ENCODE results near the gene ORMDL3. TPM values are rescaled to one million over a fixed set of nuclear protein-coding genes. Genes with fewer than 3 reads are reported as not detected.

ORMDL3 gene
- total RNA-seq, 1 donor from 2014 or later: 59.4 TPM

DNA sequence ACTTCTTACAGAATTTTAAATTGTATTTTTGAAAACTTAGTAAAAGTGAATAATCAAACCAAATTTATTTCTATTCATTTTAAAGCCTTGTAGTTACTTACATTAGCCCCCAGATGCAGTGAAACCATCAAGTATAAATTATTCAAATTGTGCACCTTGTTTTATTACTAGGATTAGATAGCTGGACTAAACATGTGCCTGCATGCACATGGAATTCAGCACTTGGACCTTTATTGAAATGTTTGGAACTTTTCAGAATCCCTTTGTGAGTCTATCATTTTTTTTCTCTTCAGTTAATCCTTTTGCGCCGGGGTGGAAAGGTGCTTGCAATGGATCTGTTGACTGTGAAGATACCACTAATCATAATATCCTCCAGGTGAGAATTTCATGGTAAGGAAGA, 54.6 kb downstream of the ORMDL3 start:
- H3K4me3 Mint-ChIP-seq (ENCODE audit: unreplicated experiment): no peak overlapping the region
- no peaks in the 10 kb centered on the region for H3K9me3 Mint-ChIP-seq (ENCODE audit: unreplicated experiment)
- H3K27me3 Mint-ChIP-seq (ENCODE audit: unreplicated experiment): peaks cover 47% of the 10 kb centered on the region
- no peak for TF ChIP-seq CTCF (IDR thresholded peaks at IDR 0.05)
- DNase-seq (ENCODE audit: extremely low spot score, unreplicated experiment): no peak
- no peak overlapping the region for H3K27ac Mint-ChIP-seq (ENCODE audit: unreplicated experiment)
- H3K36me3 Mint-ChIP-seq (ENCODE audit: unreplicated experiment): no peaks in the 10 kb centered on the region
- H3K4me1 Mint-ChIP-seq (ENCODE audit: unreplicated experiment): no peaks in the 10 kb centered on the region

DNA sequence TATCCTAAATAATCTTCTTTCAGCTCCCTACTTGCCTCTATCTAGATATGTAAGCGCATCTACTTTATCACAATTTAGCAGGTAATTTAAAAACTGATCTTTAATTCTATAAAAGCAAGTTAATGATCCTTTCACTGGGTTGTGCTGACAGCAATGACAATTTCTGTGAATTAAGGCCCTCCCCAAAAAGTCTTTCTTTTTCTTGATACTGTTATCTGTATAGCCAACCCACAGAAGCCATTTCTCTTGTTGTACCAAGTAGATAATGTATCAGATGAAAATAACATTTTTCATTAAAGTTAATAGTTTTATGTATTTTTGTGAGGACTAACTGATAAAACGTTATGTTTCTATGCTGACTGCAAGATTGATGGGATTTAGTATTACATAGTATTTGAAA, 55.6 kb downstream of the ORMDL3 start:
- Mint-ChIP-seq H3K9me3 (ENCODE audit: unreplicated experiment) (no peaks in the 10 kb centered on the region), H3K27ac (ENCODE audit: unreplicated experiment) (no peak overlapping the region), H3K4me1 (ENCODE audit: unreplicated experiment) (no peaks in the 10 kb centered on the region), H3K4me3 (ENCODE audit: unreplicated experiment) (no peak overlapping the region), H3K36me3 (ENCODE audit: unreplicated experiment) (no peaks in the 10 kb centered on the region), H3K27me3 (ENCODE audit: unreplicated experiment) (peaks cover 49% of the 10 kb centered on the region)
- no peak for TF ChIP-seq CTCF (IDR thresholded peaks at IDR 0.05)
- no peak for DNase-seq (ENCODE audit: extremely low spot score, unreplicated experiment)

Other genes starting within 250 kb of the ORMDL3 start
- gene PGAP3, start 239.5 kb downstream of the ORMDL3 start, total RNA-seq: 33.8 and 35.3 TPM in 2 replicates
- 66.2 and 69.9 TPM in 2 replicates for gene ERBB2, start 227.5 kb downstream of the ORMDL3 start, total RNA-seq
- 48.4 and 52.7 TPM in 2 replicates for gene MIEN1, start 197.1 kb downstream of the ORMDL3 start, total RNA-seq
- gene GRB7, start 189.7 kb downstream of the ORMDL3 start, total RNA-seq: 0.94 and 1.2 TPM in 2 replicates
- not detected in 2 replicates for gene IKZF3, start 63.3 kb downstream of the ORMDL3 start, total RNA-seq
- gene ZPBP2, start 59.4 kb downstream of the ORMDL3 start, total RNA-seq: not detected in 2 replicates
- 9.6 and 10.2 TPM in 2 replicates for gene GSDMB, start 9.0 kb downstream of the ORMDL3 start, total RNA-seq
- gene LRRC3C, start 131 bp upstream of the ORMDL3 start, total RNA-seq: not detected in 2 replicates
- gene GSDMA, start 35.4 kb upstream of the ORMDL3 start, total RNA-seq: not detected in 2 replicates
- gene PSMD3, start 53.2 kb upstream of the ORMDL3 start, total RNA-seq: 96.9 and 104 TPM in 2 replicates
- not detected in 2 replicates for gene CSF3, start 87.8 kb upstream of the ORMDL3 start, total RNA-seq
- gene MED24, start 126.8 kb upstream of the ORMDL3 start, total RNA-seq: 74.5 and 96.2 TPM in 2 replicates
- gene THRA, start 135.4 kb upstream of the ORMDL3 start, total RNA-seq: 44.6 and 46.3 TPM in 2 replicates
- 6.1 and 6.9 TPM in 2 replicates for gene NR1D1, start 173.0 kb upstream of the ORMDL3 start, total RNA-seq
- gene MSL1, start 194.4 kb upstream of the ORMDL3 start, total RNA-seq: 85.9 and 86.8 TPM in 2 replicates
- gene CASC3, start 212.9 kb upstream of the ORMDL3 start, total RNA-seq: 87.5 and 90.9 TPM in 2 replicates
- 5.7 and 6.8 TPM in 2 replicates for gene RAPGEFL1, start 249.9 kb upstream of the ORMDL3 start, total RNA-seq

Data from osteocyte (in vitro differentiated cells).